A549 (cell line): ENCODE data around the gene TRIM65. TPM values are rescaled to one million over a fixed set of nuclear protein-coding genes. Genes with fewer than 3 reads are reported as not detected.

Experiments
- ATAC-seq, 2 experiments: fragments of 200-7000 bp in 1 of 2; fragments of >200 bp in 1 of 2; cut with Nextera tagmentation in 1 of 2; cut with Tn5 transposase in 1 of 2; 3 replicates each; pipeline versions ENCODE4 v1.8.0 to v1.9.1; 2018 to 2020; ENCODE audit warnings: mild to moderate bottlenecking in 1 of 2, moderate library complexity in 1 of 2
- CTCF ChIA-PET: fragments of 300-600 bp; sonication (Branson Sonifier 250); formaldehyde crosslinking; extraction: SDS; loops from one replicate; lab custom pipeline; 2021; ENCODE audit warnings: antibody characterized with exemption, inconsistent platforms; lab: Yijun Ruan, JAX
- POLR2A ChIA-PET: fragments of 350-600 bp; formaldehyde crosslinking; extraction: SDS; loops from one replicate; lab custom pipeline; 2021; ENCODE audit warnings: antibody characterized with exemption, inconsistent platforms; lab: Yijun Ruan, JAX
- DNase-seq, 2 experiments: peaks; one replicate each; pipeline versions ENCODE4 v3.0.0 to v3.0.0-alpha.2; 2011 to 2016; ENCODE audit warnings: low read depth in 1 of 2, low spot score in 1 of 2
- FAIRE-seq: peaks from 2 replicates; lab custom pipeline; 2011; peaks lifted over from hg19 to GRCh38; lab: Jason Lieb, UNC
- H3K27ac ChIP-seq, 2 experiments: fragments of >200 bp; sonication (Bioruptor Twin); formaldehyde crosslinking; 3 replicates each; pipeline ENCODE4 v1.5.1; 2016 to 2017
- H3K4me1 ChIP-seq: fragments of >200 bp; sonication (Bioruptor Twin); formaldehyde crosslinking; 3 replicates; pipeline ENCODE4 v1.6.1; 2016
- H3K4me2 ChIP-seq: fragments of >200 bp; sonication (Bioruptor Twin); formaldehyde crosslinking; 3 replicates; pipeline ENCODE4 v1.6.1; 2016
- H3K4me3 ChIP-seq: fragments of >200 bp; sonication (Bioruptor Twin); formaldehyde crosslinking; 3 replicates; pipeline ENCODE4 v1.5.1; 2016
- H3K9me3 ChIP-seq: fragments of >200 bp; sonication (Bioruptor Twin); formaldehyde crosslinking; 3 replicates; pipeline ENCODE4 v1.6.1; 2016
- BHLHE40 ChIP-seq: IDR thresholded peaks from 2 replicates; pipeline ENCODE4 v1.6.1; 2012; ENCODE audit warnings: low read depth, low read length, inconsistent platforms
- CHD2 ChIP-seq: fragments of 150-350 bp; IDR thresholded peaks from 2 replicates; pipeline ENCODE4 v1.6.1; 2014; ENCODE audit warnings: low read length; ENCODE audit not compliant: partially characterized antibody
- EHMT2 ChIP-seq: fragments of 200-600 bp; sonication (generic); IDR thresholded peaks from 2 replicates; pipeline ENCODE4 v1.6.1; 2016; ENCODE audit warnings: antibody characterized with exemption, low read depth, mild to moderate bottlenecking, moderate library complexity
- FOSB ChIP-seq: fragments of 250-450 bp; sonication (Bioruptor Pico); IDR thresholded peaks from 2 replicates; pipeline ENCODE4 v1.5.0; 2020; ENCODE audit warnings: mild to moderate bottlenecking, moderate library complexity
- HDAC2 ChIP-seq: fragments of 200-600 bp; sonication (generic); IDR thresholded peaks from 2 replicates; pipeline ENCODE4 v1.6.1; 2016
- HEYL ChIP-seq: fragments of 250-450 bp; sonication (Bioruptor Pico); IDR thresholded peaks from 2 replicates; pipeline ENCODE4 v1.8.0; 2021; ENCODE audit warnings: mild to moderate bottlenecking, moderate library complexity
- HOXA7 ChIP-seq: fragments of 250-450 bp; sonication (Bioruptor Pico); IDR thresholded peaks from 2 replicates; pipeline ENCODE4 v1.5.0; 2020; ENCODE audit warnings: mild to moderate bottlenecking, moderate library complexity
- HOXB5 ChIP-seq: fragments of 250-450 bp; sonication (Bioruptor Pico); IDR thresholded peaks from 2 replicates; pipeline ENCODE4 v1.5.0; 2020; ENCODE audit warnings: mild to moderate bottlenecking, moderate library complexity
- KDM1A ChIP-seq: fragments of 200-600 bp; sonication (generic); IDR thresholded peaks from 2 replicates; pipeline ENCODE4 v1.6.1; 2016; ENCODE audit warnings: low read depth, mild to moderate bottlenecking
- MYC ChIP-seq: IDR thresholded peaks from 2 replicates; pipeline ENCODE4 v1.6.1; 2012; ENCODE audit warnings: mild to moderate bottlenecking, inconsistent platforms, low read length, improper control_type of control experiment, borderline replicate concordance
- NPAS2 ChIP-seq: fragments of 250-450 bp; sonication (Bioruptor Pico); IDR thresholded peaks from 2 replicates; pipeline ENCODE4 v1.8.0; 2022; ENCODE audit warnings: mild to moderate bottlenecking, moderate library complexity, borderline replicate concordance
- NR3C1 ChIP-seq: fragments of >200 bp; sonication (Bioruptor Twin); formaldehyde crosslinking; IDR thresholded peaks from 3 replicates; pipeline ENCODE4 v1.6.1; 2017
- PHF8 ChIP-seq: fragments of 200-600 bp; sonication (generic); IDR thresholded peaks from 2 replicates; pipeline ENCODE4 v1.6.1; 2016; ENCODE audit warnings: low read depth, mild to moderate bottlenecking, antibody characterized with exemption, moderate library complexity, borderline replicate concordance
- POLR2A ChIP-seq: IDR thresholded peaks from 2 replicates; pipeline ENCODE4 v1.6.1; 2012; ENCODE audit warnings: mild to moderate bottlenecking, low read length
- RARB ChIP-seq: fragments of 250-450 bp; sonication (Bioruptor Pico); IDR thresholded peaks from 2 replicates; pipeline ENCODE4 v1.8.0; 2021; ENCODE audit warnings: mild to moderate bottlenecking, moderate library complexity
- RCOR1 ChIP-seq: fragments of 150-350 bp; IDR thresholded peaks from 2 replicates; pipeline ENCODE4 v1.6.1; 2014; ENCODE audit warnings: antibody characterized with exemption, low read length, low read depth
- TP53 ChIP-seq: fragments of 250-450 bp; sonication (Bioruptor Pico); IDR thresholded peaks from 2 replicates; pipeline ENCODE4 v1.5.0; 2021; ENCODE audit warnings: mild to moderate bottlenecking, moderate library complexity
- ZNF302 ChIP-seq: fragments of 250-450 bp; sonication (Bioruptor Pico); IDR thresholded peaks from 2 replicates; pipeline ENCODE4 v1.9.0; 2021; ENCODE audit warnings: inconsistent platforms, mild to moderate bottlenecking, moderate library complexity
- WGBS: methylation state at CpG from one replicate; pipeline ENCODE4 v1.1.6; 2017; ENCODE audit errors: missing lambda C conversion rate; 5-methylcytosine and 5-hydroxymethylcytosine counted together
- polyA plus RNA-seq, 4 experiments: library from polyadenylated mRNA; depleted of rRNA in 3 of 4; stranded (reverse); fragments of >200 nt; fragmentation: RNase III in 1 of 4; extraction: RNeasy Plus Mini Kit Qiagen cat#74134 plus additional on column Dnase treatment in 1 of 4; gene quantifications; 2 replicates in 3 of 4; 3 replicates in 1 of 4; pipeline ENCODE4 v1.2.3, GENCODE V29; 2011 to 2017
- TF ChIP-seq, protein P1 (sequence below): fragments of 450-650 bp; IDR thresholded peaks from 2 replicates; pipeline ENCODE4 v1.6.1; 2014; ENCODE audit warnings: antibody characterized with exemption
- TF ChIP-seq, protein P2 (sequence below): IDR thresholded peaks from 2 replicates; pipeline ENCODE4 v1.6.1; 2012; ENCODE audit warnings: low read depth, borderline replicate concordance
- TF ChIP-seq, protein P3 (sequence below): fragments of >200 bp; sonication (Bioruptor Twin); formaldehyde crosslinking; IDR thresholded peaks from 3 replicates; pipeline ENCODE4 v1.5.1; 2016

Gene TRIM65
- polyA plus RNA-seq, 2 of the 4 experiments (the other 2 are of a cell fraction) = 13.5 to 30.2 TPM

DNA sequence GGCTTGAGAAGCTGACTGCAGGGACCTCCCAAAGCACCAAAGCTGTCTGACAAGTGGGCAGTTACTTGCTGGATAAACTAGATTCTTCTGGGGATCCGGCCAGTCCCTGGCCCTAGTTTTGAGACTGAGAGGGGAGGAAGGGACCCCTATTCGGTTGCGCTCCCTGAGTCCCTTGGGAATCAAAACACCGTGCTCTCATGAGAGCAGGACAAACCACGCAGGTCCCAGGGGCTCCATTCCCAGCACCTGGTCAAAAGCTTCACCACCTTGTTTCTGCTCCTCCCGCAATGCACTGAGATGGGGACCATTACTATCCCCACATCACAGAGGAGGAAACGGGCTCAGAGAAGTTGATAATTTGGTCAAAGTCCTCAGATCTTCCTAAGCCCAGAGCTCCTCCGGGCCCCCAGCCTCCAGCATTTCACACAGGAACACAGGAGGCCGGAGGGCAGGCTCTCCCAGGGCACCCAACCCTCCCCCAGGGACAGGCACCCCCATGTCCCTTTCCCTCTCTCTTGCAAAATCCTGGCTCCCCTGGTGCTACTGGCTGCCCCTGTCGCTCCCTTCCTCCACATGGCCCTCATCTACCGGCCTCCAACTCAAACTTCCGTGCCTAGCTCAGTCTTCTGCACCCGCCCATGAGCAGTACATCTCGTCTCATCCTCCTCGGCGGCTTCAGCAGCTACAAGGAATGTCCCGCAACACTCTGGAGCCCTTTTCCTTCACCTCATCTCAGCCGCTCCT, 3.3 kb downstream of the TRIM65 start (continued):
- TF ChIP-seq CHD2 (no peak), PHF8 (no peak), NR3C1 (no peak), POLR2A (no peak)
- TF ChIP-seq, protein P1, sequence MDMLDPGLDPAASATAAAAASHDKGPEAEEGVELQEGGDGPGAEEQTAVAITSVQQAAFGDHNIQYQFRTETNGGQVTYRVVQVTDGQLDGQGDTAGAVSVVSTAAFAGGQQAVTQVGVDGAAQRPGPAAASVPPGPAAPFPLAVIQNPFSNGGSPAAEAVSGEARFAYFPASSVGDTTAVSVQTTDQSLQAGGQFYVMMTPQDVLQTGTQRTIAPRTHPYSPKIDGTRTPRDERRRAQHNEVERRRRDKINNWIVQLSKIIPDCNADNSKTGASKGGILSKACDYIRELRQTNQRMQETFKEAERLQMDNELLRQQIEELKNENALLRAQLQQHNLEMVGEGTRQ = no peak

DNA sequence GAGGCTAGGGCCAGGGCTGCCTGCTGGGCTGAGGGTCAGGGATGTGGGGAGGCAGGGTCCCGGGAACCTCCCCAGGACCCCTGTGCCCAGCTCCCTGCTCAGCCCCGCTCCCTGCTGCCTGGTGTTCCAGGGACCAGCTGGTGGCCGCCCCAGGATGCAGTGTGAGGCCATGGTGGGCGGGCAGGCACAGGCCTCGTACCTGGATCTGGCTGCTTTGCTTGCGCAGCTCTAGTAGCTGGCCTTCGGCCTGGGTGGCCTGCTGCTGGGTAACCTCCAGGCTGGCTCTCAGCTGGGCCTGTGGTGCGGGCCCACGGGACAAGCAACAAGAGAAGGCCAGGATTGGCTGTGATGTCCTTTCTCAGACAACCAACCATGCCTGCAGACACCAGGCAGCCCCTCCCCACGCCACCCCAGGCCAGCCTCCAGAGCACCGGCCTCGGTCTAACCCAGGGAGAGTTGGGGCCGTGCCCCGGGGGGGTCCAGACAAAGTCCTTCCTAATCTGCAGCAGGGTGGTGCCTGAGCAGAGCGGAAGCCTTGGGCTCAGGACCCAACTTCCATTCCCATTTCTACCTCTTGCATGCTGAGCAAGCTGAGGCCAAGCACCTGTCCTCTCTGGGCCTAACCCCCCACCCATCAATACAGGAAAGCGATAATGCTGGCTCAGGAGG, 4.1 kb downstream of the TRIM65 start:
- ATAC-seq = no peak
- FAIRE-seq = no peak
- DNase-seq = no peak
- ChIA-PET CTCF (interaction anchor here (0.6 to 22.8 kb wide), 12 partner anchors 12 to 292 kb away, joined by 3 to 513 read pairs (median 6); partner anchors contain the start of genes GALK1, MRPL38, TRIM47 and WBP2), POLR2A (interaction anchor here (1.1 kb wide), 1 partner anchor 37 kb away, joined by 4 read pairs; the partner anchor contains the start of gene WBP2)
- H3K9me3 ChIP-seq = no peaks in the 10 kb centered on the region
- TF ChIP-seq, protein P2, sequence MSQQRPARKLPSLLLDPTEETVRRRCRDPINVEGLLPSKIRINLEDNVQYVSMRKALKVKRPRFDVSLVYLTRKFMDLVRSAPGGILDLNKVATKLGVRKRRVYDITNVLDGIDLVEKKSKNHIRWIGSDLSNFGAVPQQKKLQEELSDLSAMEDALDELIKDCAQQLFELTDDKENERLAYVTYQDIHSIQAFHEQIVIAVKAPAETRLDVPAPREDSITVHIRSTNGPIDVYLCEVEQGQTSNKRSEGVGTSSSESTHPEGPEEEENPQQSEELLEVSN = no peak
- no peak for TF ChIP-seq RARB (CRISPR knock-in tag)
- TF ChIP-seq NR3C1 = no peak
- no peak for TF ChIP-seq TP53 (CRISPR knock-in tag)
- no peak for TF ChIP-seq HOXB5
- TF ChIP-seq HEYL (CRISPR knock-in tag) = no peak
- no peak for TF ChIP-seq HDAC2
- TF ChIP-seq, protein P3, sequence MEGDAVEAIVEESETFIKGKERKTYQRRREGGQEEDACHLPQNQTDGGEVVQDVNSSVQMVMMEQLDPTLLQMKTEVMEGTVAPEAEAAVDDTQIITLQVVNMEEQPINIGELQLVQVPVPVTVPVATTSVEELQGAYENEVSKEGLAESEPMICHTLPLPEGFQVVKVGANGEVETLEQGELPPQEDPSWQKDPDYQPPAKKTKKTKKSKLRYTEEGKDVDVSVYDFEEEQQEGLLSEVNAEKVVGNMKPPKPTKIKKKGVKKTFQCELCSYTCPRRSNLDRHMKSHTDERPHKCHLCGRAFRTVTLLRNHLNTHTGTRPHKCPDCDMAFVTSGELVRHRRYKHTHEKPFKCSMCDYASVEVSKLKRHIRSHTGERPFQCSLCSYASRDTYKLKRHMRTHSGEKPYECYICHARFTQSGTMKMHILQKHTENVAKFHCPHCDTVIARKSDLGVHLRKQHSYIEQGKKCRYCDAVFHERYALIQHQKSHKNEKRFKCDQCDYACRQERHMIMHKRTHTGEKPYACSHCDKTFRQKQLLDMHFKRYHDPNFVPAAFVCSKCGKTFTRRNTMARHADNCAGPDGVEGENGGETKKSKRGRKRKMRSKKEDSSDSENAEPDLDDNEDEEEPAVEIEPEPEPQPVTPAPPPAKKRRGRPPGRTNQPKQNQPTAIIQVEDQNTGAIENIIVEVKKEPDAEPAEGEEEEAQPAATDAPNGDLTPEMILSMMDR = no peak
- TF ChIP-seq NPAS2 = no peak
- no peak for TF ChIP-seq HOXA7 (CRISPR knock-in tag)
- no peak for TF ChIP-seq BHLHE40
- no peak for TF ChIP-seq ZNF302 (CRISPR knock-in tag)
- no peak for TF ChIP-seq KDM1A
- TF ChIP-seq RCOR1 = no peak
- no peak for TF ChIP-seq MYC
- TF ChIP-seq EHMT2 = no peak
- no peak for TF ChIP-seq FOSB (CRISPR knock-in tag)
- H3K4me1 ChIP-seq = peaks cover 17% of the 10 kb centered on the region
- no peak overlapping the region for H3K4me3 ChIP-seq
- no peak overlapping the region for H3K4me2 ChIP-seq
- H3K27ac ChIP-seq = no peak overlapping the region
- WGBS = 85% methylated on average over 13 of the region's 16 CpGs
